Measurements from ENCODE around the gene PRXL2B. TPM values are rescaled to one million over a fixed set of nuclear protein-coding genes. Genes with fewer than 3 reads are reported as not detected.

The PRXL2B gene
- total and polyA plus RNA-seq, 10 of the 15 experiments (the other 5 are each of a cell fraction or from before 2014, with no cell fraction given): 0.44 to 5.6 (median 4.0) TPM

- TF ChIP-seq USF2 (IDR thresholded peaks at IDR 0.05; ENCODE audit: borderline replicate concordance, low read depth, low read length) (no peak), CTCF (IDR thresholded peaks at IDR 0.05 in 2 of 3, conservative IDR thresholded peaks at IDR 0.05 in 1 of 3; ENCODE audit: control insufficient read depth in 2 of 3, extremely low read depth in 1 of 3, insufficient read depth in 1 of 3, low read depth in 3 of 3, low read length in 3 of 3) (no peak), ZZZ3 (IDR thresholded peaks at IDR 0.05; ENCODE audit: control insufficient read depth, insufficient read length, low read depth) (no peak), IRF5 (IDR thresholded peaks at IDR 0.05; ENCODE audit: borderline replicate concordance) (no peak), GATAD2B (conservative IDR thresholded peaks at IDR 0.05; ENCODE audit: low read depth) (no peak), FOXK2 (IDR thresholded peaks at IDR 0.05) (no peak)
These were observed 45.6 kb upstream of the PRXL2B start (continued) for GRCh38 chr1:2540816-2541492.

Data from GM12878 (cell line).